Karpas-422 (cell line): ENCODE data around the gene TSPAN9. TPM values are rescaled to one million over a fixed set of nuclear protein-coding genes. Genes with fewer than 3 reads are reported as not detected.

ENCODE experiments used
- DNase-seq: peaks from one replicate; pipeline ENCODE4 v3.0.0-alpha.2; 2015
- H2AFZ ChIP-seq: fragments of 200-600 bp; sonication (generic); 2 replicates; pipeline ENCODE4 v1.6.1; 2014; ENCODE audit warnings: antibody characterized with exemption, low read length, mixed read lengths
- H3K27ac ChIP-seq: fragments of 200-600 bp; sonication (generic); 2 replicates; pipeline ENCODE4 v1.5.1; 2014; ENCODE audit warnings: mild to moderate bottlenecking, low read length, moderate library complexity
- H3K27me3 ChIP-seq: fragments of 200-600 bp; sonication (generic); 2 replicates; pipeline ENCODE4 v1.6.1; 2014; ENCODE audit warnings: low read length, mixed read lengths
- H3K36me3 ChIP-seq: fragments of 200-600 bp; sonication (generic); 2 replicates; pipeline ENCODE4 v1.6.1; 2014; ENCODE audit warnings: low read length, mixed read lengths; ENCODE audit not compliant: insufficient read depth
- H3K4me1 ChIP-seq: fragments of 200-600 bp; sonication (generic); 2 replicates; pipeline ENCODE4 v1.6.1; 2014; ENCODE audit warnings: mild to moderate bottlenecking, low read length, mixed read lengths
- H3K4me2 ChIP-seq: fragments of 200-600 bp; sonication (generic); 2 replicates; pipeline ENCODE4 v1.6.1; 2014; ENCODE audit warnings: low read length, low read depth, mild to moderate bottlenecking; ENCODE audit not compliant: poor library complexity, severe bottlenecking
- H3K4me3 ChIP-seq: fragments of 200-600 bp; sonication (generic); 2 replicates; pipeline ENCODE4 v1.5.1; 2014; ENCODE audit warnings: mild to moderate bottlenecking, antibody characterized with exemption, low read length, mixed read lengths
- H3K79me2 ChIP-seq: fragments of 200-600 bp; sonication (generic); 2 replicates; pipeline ENCODE4 v1.6.1; 2014; ENCODE audit warnings: mild to moderate bottlenecking, low read length, mixed read lengths
- H3K9ac ChIP-seq: fragments of 200-600 bp; sonication (generic); 2 replicates; pipeline ENCODE4 v1.6.0; 2014; ENCODE audit warnings: low read length
- H3K9me2 ChIP-seq: fragments of 200-600 bp; sonication (generic), shearing (Covaris generic); replicated peaks from 2 replicates; pipeline ENCODE4 v1.6.0; 2014; ENCODE audit warnings: mild to moderate bottlenecking, low read length, moderate library complexity; ENCODE audit not compliant: insufficient read depth
- H3K9me3 ChIP-seq: fragments of 300-700, 200-600 bp; sonication (generic); 2 replicates; pipeline ENCODE4 v1.6.1; 2014; ENCODE audit warnings: low read length, mixed read lengths
- H4K20me1 ChIP-seq: fragments of 200-600 bp; sonication (generic); 2 replicates; pipeline ENCODE4 v1.6.1; 2014; ENCODE audit warnings: mild to moderate bottlenecking, antibody characterized with exemption, low read length, low read depth; ENCODE audit not compliant: insufficient read depth
- total RNA-seq: library from RNA; depleted of rRNA; stranded (reverse); fragments of >200 nt; shearing (Covaris generic); gene quantifications from 2 replicates; pipeline ENCODE4 v1.2.3, GENCODE V29; 2014; ENCODE audit warnings: low replicate concordance

TSPAN9 gene
- total RNA-seq, 1 experiment from 2014 or later = 2.0 TPM

DNA sequence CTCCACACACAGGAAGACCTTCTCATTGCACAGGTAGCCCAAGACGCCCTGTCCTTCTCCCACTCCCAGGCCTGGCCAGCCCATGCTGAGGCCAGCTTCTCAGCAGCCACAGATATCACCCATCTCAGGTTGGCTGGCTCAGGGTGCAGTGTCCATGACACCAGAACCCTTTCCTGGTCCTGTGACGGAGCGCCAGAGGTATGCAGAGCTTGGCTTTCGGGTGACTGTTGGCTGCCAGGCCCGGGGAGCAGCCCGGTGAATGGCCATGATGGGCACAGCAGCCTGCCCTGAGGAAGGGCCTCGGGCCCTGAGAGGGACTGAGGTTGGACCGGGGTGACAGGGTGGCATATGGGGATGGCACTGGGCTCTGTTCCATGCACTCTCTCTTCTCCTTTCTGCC lies 173.4 kb downstream of the TSPAN9 start:
- H3K4me2 ChIP-seq = no peak overlapping the region
- no peak overlapping the region for H3K4me3 ChIP-seq
- H4K20me1 ChIP-seq = no peaks in the 10 kb centered on the region
- no peak overlapping the region for H3K27ac ChIP-seq
- no peaks in the 10 kb centered on the region for H3K9me2 ChIP-seq
- H3K9me3 ChIP-seq = no peaks in the 10 kb centered on the region
- DNase-seq = no peak
- H3K36me3 ChIP-seq = no peaks in the 10 kb centered on the region
- H3K4me1 ChIP-seq = no peaks in the 10 kb centered on the region
- no peak overlapping the region for H2AFZ ChIP-seq
- no peaks in the 10 kb centered on the region for H3K79me2 ChIP-seq
- no peak overlapping the region for H3K9ac ChIP-seq
- H3K27me3 ChIP-seq = no peaks in the 10 kb centered on the region

DNA sequence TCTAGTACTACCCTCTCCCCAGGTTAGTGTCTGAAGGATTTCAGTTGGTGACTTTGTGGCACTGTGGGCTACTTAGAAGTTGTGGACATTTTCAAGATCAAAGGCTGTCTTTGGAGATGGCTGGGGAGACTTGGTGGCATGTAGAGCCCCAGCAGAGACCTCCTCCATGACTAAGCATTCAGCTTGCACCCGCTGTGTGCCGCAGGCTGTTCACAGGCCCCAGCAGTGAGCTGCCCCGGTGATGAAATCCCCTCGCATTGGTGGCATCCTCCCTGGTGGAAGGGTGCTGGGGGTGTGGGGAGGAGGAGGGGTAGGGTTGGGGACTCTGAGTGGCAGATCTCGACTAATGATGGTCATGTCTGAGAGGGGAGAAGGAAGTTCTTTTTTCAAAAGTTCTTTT lies 173.9 kb downstream of the TSPAN9 start:
- Histone ChIP-seq H2AFZ (no peak overlapping the region), H3K9ac (no peak overlapping the region)

GRCh38 chr12:3251691-3252090 lies 174.5 kb downstream of the TSPAN9 start:
- H3K4me3 ChIP-seq = no peak overlapping the region
- no peak overlapping the region for H3K27ac ChIP-seq
- no peaks in the 10 kb centered on the region for H3K9me3 ChIP-seq
- no peak overlapping the region for H3K4me2 ChIP-seq
- H3K9ac ChIP-seq = no peak overlapping the region
- no peak for DNase-seq
- H3K27me3 ChIP-seq = no peaks in the 10 kb centered on the region
- no peak overlapping the region for H2AFZ ChIP-seq
- H3K4me1 ChIP-seq = no peaks in the 10 kb centered on the region
- no peaks in the 10 kb centered on the region for H4K20me1 ChIP-seq
- H3K9me2 ChIP-seq = no peaks in the 10 kb centered on the region
- no peaks in the 10 kb centered on the region for H3K79me2 ChIP-seq
- no peaks in the 10 kb centered on the region for H3K36me3 ChIP-seq

More for the DNA sequence above, 173.9 kb downstream of the TSPAN9 start:
- Histone ChIP-seq H3K4me2 (no peak overlapping the region), H3K27me3 (no peaks in the 10 kb centered on the region), H3K4me3 (no peak overlapping the region), H3K9me2 (no peaks in the 10 kb centered on the region), H4K20me1 (no peaks in the 10 kb centered on the region), H3K27ac (no peak overlapping the region), H3K79me2 (no peaks in the 10 kb centered on the region), H3K4me1 (no peaks in the 10 kb centered on the region), H3K36me3 (no peaks in the 10 kb centered on the region), H3K9me3 (no peaks in the 10 kb centered on the region)
- DNase-seq = no peak

DNA sequence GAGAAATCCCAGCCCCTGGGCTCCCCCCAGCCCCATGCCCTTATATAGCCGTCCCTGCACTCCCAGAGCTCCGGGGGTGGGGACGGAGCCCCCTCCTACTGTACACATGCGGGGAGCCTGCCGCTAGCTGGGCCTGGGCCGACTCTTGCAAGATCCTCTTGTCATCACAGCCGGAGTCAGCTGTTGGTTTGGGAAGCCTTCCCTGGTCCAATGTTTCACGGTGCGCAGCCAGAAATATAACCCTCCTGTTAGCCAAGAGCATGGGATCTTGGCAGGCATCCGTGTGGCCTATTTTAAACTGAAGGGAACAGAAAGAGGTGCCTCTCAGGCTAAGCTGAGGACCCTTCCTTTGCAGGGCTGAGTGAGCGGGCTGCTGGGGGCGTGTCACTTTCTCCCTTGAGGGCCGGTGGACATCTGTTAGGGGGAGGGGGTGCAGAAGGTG lies 175.3 kb downstream of the TSPAN9 start:
- no peak for DNase-seq
- Histone ChIP-seq H3K4me3 (no peak overlapping the region), H3K27ac (no peak overlapping the region), H3K9ac (no peak overlapping the region), H3K27me3 (no peaks in the 10 kb centered on the region), H4K20me1 (no peaks in the 10 kb centered on the region), H2AFZ (no peak overlapping the region), H3K9me2 (no peaks in the 10 kb centered on the region), H3K9me3 (no peaks in the 10 kb centered on the region), H3K4me1 (no peaks in the 10 kb centered on the region), H3K4me2 (no peak overlapping the region), H3K79me2 (no peaks in the 10 kb centered on the region), H3K36me3 (no peaks in the 10 kb centered on the region)

GRCh38 chr12:3253682-3254275 lies 176.6 kb downstream of the TSPAN9 start:
- H3K4me3 ChIP-seq = no peak overlapping the region
- no peaks in the 10 kb centered on the region for H3K27me3 ChIP-seq
- no peaks in the 10 kb centered on the region for H3K9me3 ChIP-seq
- H2AFZ ChIP-seq = no peak overlapping the region
- no peaks in the 10 kb centered on the region for H3K36me3 ChIP-seq
- no peaks in the 10 kb centered on the region for H4K20me1 ChIP-seq
- no peak overlapping the region for H3K9ac ChIP-seq
- H3K9me2 ChIP-seq = no peaks in the 10 kb centered on the region
- H3K4me2 ChIP-seq = no peak overlapping the region
- H3K27ac ChIP-seq = no peak overlapping the region
- no peaks in the 10 kb centered on the region for H3K79me2 ChIP-seq
- no peaks in the 10 kb centered on the region for H3K4me1 ChIP-seq
- no peak for DNase-seq

- no peaks in the 10 kb centered on the region for H3K27me3 ChIP-seq
- no peak overlapping the region for H3K4me2 ChIP-seq
- H3K4me1 ChIP-seq = no peaks in the 10 kb centered on the region
- no peak overlapping the region for H3K27ac ChIP-seq
- no peak overlapping the region for H2AFZ ChIP-seq
- H3K36me3 ChIP-seq = no peaks in the 10 kb centered on the region
- no peak overlapping the region for H3K4me3 ChIP-seq
- DNase-seq = no peak
- no peaks in the 10 kb centered on the region for H4K20me1 ChIP-seq
- no peaks in the 10 kb centered on the region for H3K79me2 ChIP-seq
- no peaks in the 10 kb centered on the region for H3K9me3 ChIP-seq
- no peaks in the 10 kb centered on the region for H3K9me2 ChIP-seq
- no peak overlapping the region for H3K9ac ChIP-seq
Observed at GRCh38 chr12:3255057-3255456, 177.9 kb downstream of the TSPAN9 start.

DNA sequence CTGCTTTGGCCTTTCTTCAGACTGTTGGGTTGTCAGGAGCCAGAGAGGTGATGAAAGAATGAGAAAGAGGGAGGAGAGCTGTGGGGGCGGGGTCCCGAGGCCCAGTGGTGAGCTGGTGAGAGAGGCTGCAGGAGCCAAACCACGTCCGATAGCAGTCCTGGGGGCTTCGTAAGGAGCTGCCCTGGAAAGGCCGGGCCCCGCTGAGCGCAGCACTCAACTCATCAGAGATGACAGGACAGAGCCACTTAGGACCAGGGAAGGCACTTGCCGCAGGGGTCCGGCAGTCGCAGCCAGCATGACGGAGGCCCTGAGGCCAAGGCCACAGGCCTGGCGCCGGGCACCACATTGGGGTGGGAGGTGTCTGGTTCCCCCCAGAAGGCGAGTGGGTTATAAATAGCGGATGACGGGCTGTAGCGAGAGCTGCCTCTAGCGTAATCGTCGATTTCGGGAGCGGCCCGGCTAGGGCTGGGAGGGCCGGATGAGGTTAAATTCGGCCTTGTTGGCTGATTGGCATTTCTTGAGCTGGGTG lies 179.0 kb downstream of the TSPAN9 start:
- Histone ChIP-seq H3K9me3 (no peaks in the 10 kb centered on the region), H4K20me1 (no peaks in the 10 kb centered on the region)

DNA sequence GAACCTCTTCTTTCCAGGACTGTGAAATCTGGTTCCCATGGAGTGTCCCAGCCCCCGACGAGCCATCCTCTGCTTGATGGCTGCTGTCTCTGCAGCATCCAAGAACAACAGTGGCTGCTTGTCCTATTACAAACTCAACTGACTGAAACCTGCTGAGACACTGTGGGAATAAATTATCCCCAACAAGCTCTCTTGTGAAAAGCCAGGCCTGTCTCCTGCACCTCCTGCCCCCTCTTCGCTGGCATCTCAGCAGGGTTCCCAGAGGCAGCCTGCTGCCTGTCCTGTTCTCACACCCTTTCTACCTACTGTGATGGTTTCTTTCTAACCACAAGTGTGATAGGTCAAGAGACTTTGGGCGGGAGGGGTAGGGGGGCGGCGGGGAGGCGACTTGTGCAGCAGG lies 180.2 kb downstream of the TSPAN9 start:
- H3K27me3 ChIP-seq = no peaks in the 10 kb centered on the region
- no peaks in the 10 kb centered on the region for H3K36me3 ChIP-seq
- H3K9me2 ChIP-seq = no peaks in the 10 kb centered on the region
- H3K9me3 ChIP-seq = no peaks in the 10 kb centered on the region
- no peak overlapping the region for H2AFZ ChIP-seq
- H3K4me2 ChIP-seq = no peak overlapping the region
- H3K4me1 ChIP-seq = no peaks in the 10 kb centered on the region
- no peaks in the 10 kb centered on the region for H4K20me1 ChIP-seq
- H3K9ac ChIP-seq = no peak overlapping the region
- no peak for DNase-seq
- no peaks in the 10 kb centered on the region for H3K79me2 ChIP-seq
- H3K27ac ChIP-seq = no peak overlapping the region
- H3K4me3 ChIP-seq = no peak overlapping the region

More for the DNA sequence above, 179.0 kb downstream of the TSPAN9 start:
- no peak for DNase-seq
- H3K9me2 ChIP-seq = no peaks in the 10 kb centered on the region
- H3K27me3 ChIP-seq = no peaks in the 10 kb centered on the region
- no peaks in the 10 kb centered on the region for H3K36me3 ChIP-seq
- H3K79me2 ChIP-seq = no peaks in the 10 kb centered on the region
- no peaks in the 10 kb centered on the region for H3K4me1 ChIP-seq
- no peak overlapping the region for H3K9ac ChIP-seq
- H2AFZ ChIP-seq = no peak overlapping the region
- no peak overlapping the region for H3K4me3 ChIP-seq
- no peak overlapping the region for H3K27ac ChIP-seq
- no peak overlapping the region for H3K4me2 ChIP-seq
